HCT116 (cell line): ENCODE data around the gene TRIM67. TPM values are rescaled to one million over a fixed set of nuclear protein-coding genes. Genes with fewer than 3 reads are reported as not detected.

ENCODE experiments used
- ATAC-seq: fragments of 200-7000 bp; cut with Tn5 transposase; 2 replicates; pipeline ENCODE4 v1.9.1; 2020; ENCODE audit warnings: mild to moderate bottlenecking, moderate library complexity
- BruUV-seq: library from RNA; stranded (reverse); fragments of 400-500 nt; replicated peaks from 2 replicates; lab custom pipeline; 2021; lab: Mats Ljungman, UMichigan
- CTCF ChIA-PET: fragments of 300-600 bp; sonication (Branson Sonifier 250); formaldehyde crosslinking; loops from one replicate; lab custom pipeline; 2021; ENCODE audit warnings: antibody characterized with exemption; lab: Charles Lee
- POLR2A ChIA-PET: fragments of 300-600, 350-600 bp; sonication (Branson Sonifier 250); formaldehyde crosslinking; loops from one replicate; lab custom pipeline; 2021; ENCODE audit warnings: antibody characterized with exemption; lab: Charles Lee
- RAD21 ChIA-PET, 2 experiments: fragments of 300-600 bp; sonication (Branson Sonifier 250); formaldehyde crosslinking; loops; one replicate each; lab custom pipeline; 2023; ENCODE audit warnings: low total read pairs in 2 of 2; ENCODE audit not compliant: uncharacterized antibody in 2 of 2, unreplicated experiment in 2 of 2, low non-redundant PET in 1 of 2; lab: Charles Lee
- DNase-seq: peaks from one replicate; pipeline ENCODE4 v3.0.0-alpha.2; 2010; ENCODE audit warnings: low read depth, low spot score
- H2AFZ ChIP-seq: fragments of 200-600 bp; shearing (Covaris generic), sonication (generic); 2 replicates; pipeline ENCODE4 v1.6.1; 2017; ENCODE audit warnings: low read depth, mixed run types, mixed read lengths, antibody characterized with exemption, low read length; ENCODE audit not compliant: poor library complexity, severe bottlenecking
- H3K27ac ChIP-seq: 2 replicates; pipeline ENCODE4 v1.5.1; 2012; ENCODE audit warnings: low read depth, low read length
- H3K27me3 ChIP-seq: fragments of 200-600 bp; sonication (generic); 2 replicates; pipeline ENCODE4 v1.6.1; 2016; ENCODE audit warnings: mixed run types, low read length, mixed read lengths; ENCODE audit not compliant: insufficient read depth
- H3K36me3 ChIP-seq, 2 experiments: fragments of 200-500 bp in 1 of 2; fragments of 200-600 bp in 1 of 2; sonication (Bioruptor generic) in 1 of 2; sonication (generic) in 1 of 2; 2 replicates each; pipeline versions ENCODE4 v1.5.1 to v1.6.1; 2014 to 2016; ENCODE audit warnings: low read length in 2 of 2, inconsistent platforms in 1 of 2, mixed read lengths in 1 of 2, mixed run types in 1 of 2; ENCODE audit not compliant: insufficient read depth in 2 of 2, control insufficient read depth in 1 of 2
- H3K4me1 ChIP-seq, 2 experiments: fragments of 200-600 bp in 1 of 2; sonication (generic) in 1 of 2; 2 replicates each; pipeline versions ENCODE4 v1.5.1 to v1.6.1; 2012 to 2017; ENCODE audit warnings: low read length in 2 of 2, inconsistent platforms in 1 of 2, mild to moderate bottlenecking in 1 of 2, mixed read lengths in 1 of 2, mixed run types in 1 of 2, moderate library complexity in 1 of 2; ENCODE audit not compliant: insufficient read depth in 2 of 2, control insufficient read depth in 1 of 2
- H3K4me2 ChIP-seq: fragments of 200-600 bp; sonication (generic); 2 replicates; pipeline ENCODE4 v1.6.1; 2017; ENCODE audit warnings: mixed run types, low read length, mixed read lengths
- H3K4me3 ChIP-seq, 2 experiments: fragments of 200-600 bp in 1 of 2; sonication (generic) in 1 of 2; replicated peaks in 1 of 2; 2 replicates each; pipeline ENCODE4 v1.5.1; 2011 to 2016; ENCODE audit warnings: low read length in 2 of 2, control low read depth in 1 of 2, low read depth in 1 of 2, mild to moderate bottlenecking in 1 of 2, mixed read lengths in 1 of 2, mixed run types in 1 of 2
- H3K79me2 ChIP-seq: fragments of 200-600 bp; sonication (generic); 2 replicates; pipeline ENCODE4 v1.6.1; 2017; ENCODE audit warnings: mild to moderate bottlenecking, mixed run types, low read length, moderate library complexity, mixed read lengths; ENCODE audit not compliant: insufficient read depth
- H3K9ac ChIP-seq: fragments of 200-600 bp; sonication (generic); 2 replicates; pipeline ENCODE4 v1.6.1; 2016; ENCODE audit warnings: low read length, mixed read lengths
- H3K9me2 ChIP-seq: fragments of 200-600 bp; sonication (generic), shearing (Covaris generic); 2 replicates; pipeline ENCODE4 v1.6.1; 2017; ENCODE audit warnings: mixed run types, mild to moderate bottlenecking, moderate library complexity; ENCODE audit not compliant: insufficient read depth
- H3K9me3 ChIP-seq, 2 experiments: fragments of 200-500 bp in 1 of 2; fragments of 200-600 bp in 1 of 2; sonication (Bioruptor generic) in 1 of 2; sonication (generic) in 1 of 2; 2 replicates each; pipeline ENCODE4 v1.6.1; 2014 to 2017; ENCODE audit warnings: low read length in 2 of 2, mixed read lengths in 2 of 2, inconsistent platforms in 1 of 2, low read depth in 1 of 2, mild to moderate bottlenecking in 1 of 2, mixed run types in 1 of 2, moderate library complexity in 1 of 2; ENCODE audit not compliant: control insufficient read depth in 1 of 2, insufficient read depth in 1 of 2
- H4K20me1 ChIP-seq: fragments of 200-600 bp; sonication (generic), shearing (Covaris generic); 2 replicates; pipeline ENCODE4 v1.6.1; 2017; ENCODE audit warnings: mixed run types, mild to moderate bottlenecking, moderate library complexity; ENCODE audit not compliant: insufficient read depth
- ATF3 ChIP-seq: IDR thresholded peaks from 2 replicates; pipeline ENCODE4 v1.6.1; 2012
- CBX3 ChIP-seq: IDR thresholded peaks from 2 replicates; pipeline ENCODE4 v1.6.1; 2012; ENCODE audit warnings: low read depth
- CEBPB ChIP-seq: IDR thresholded peaks from 2 replicates; pipeline ENCODE4 v1.6.1; 2012; ENCODE audit warnings: low read depth
- EZH2phosphoT487 ChIP-seq: fragments of 200-600 bp; IDR thresholded peaks from 2 replicates; pipeline ENCODE4 v1.6.1; 2018; ENCODE audit warnings: antibody characterized with exemption, borderline replicate concordance
- FOSL1 ChIP-seq: IDR thresholded peaks from 2 replicates; pipeline ENCODE4 v1.6.1; 2012; ENCODE audit warnings: low read depth
- JUND ChIP-seq: IDR thresholded peaks from 2 replicates; pipeline ENCODE4 v1.6.1; 2012
- POLR2A ChIP-seq: IDR thresholded peaks from 2 replicates; pipeline ENCODE4 v1.7.0; 2011; ENCODE audit warnings: borderline replicate concordance; ENCODE audit not compliant: insufficient read depth, insufficient read length; ENCODE audit errors: extremely low read depth
- POLR2AphosphoS5 ChIP-seq: IDR thresholded peaks from 2 replicates; pipeline ENCODE4 v1.6.1; 2011; ENCODE audit warnings: mild to moderate bottlenecking, low read depth, low read length, moderate library complexity
- SIN3A ChIP-seq: IDR thresholded peaks from 2 replicates; pipeline ENCODE4 v1.6.1; 2012; ENCODE audit warnings: low read depth
- SRF ChIP-seq: IDR thresholded peaks from 2 replicates; pipeline ENCODE4 v1.6.1; 2012; ENCODE audit warnings: low read depth
- TCF7L2 ChIP-seq: IDR thresholded peaks from 2 replicates; pipeline ENCODE4 v1.7.0; 2011; ENCODE audit warnings: borderline replicate concordance, inconsistent platforms; ENCODE audit not compliant: insufficient read depth, insufficient read length; ENCODE audit errors: extremely low read depth
- YY1 ChIP-seq: IDR thresholded peaks from 2 replicates; pipeline ENCODE4 v1.6.1; 2011; ENCODE audit warnings: low read length, low read depth, moderate library complexity, mild to moderate bottlenecking; ENCODE audit not compliant: insufficient replicate concordance; ENCODE audit errors: extremely low read depth
- ZFX ChIP-seq: fragments of 450-650 bp; IDR thresholded peaks from 2 replicates; pipeline ENCODE4 v1.6.1; 2017
- ZNF274 ChIP-seq: fragments of 200-500 bp; sonication (Bioruptor generic); IDR thresholded peaks from 2 replicates; pipeline ENCODE4 v1.6.1; 2014; ENCODE audit warnings: mild to moderate bottlenecking, low read depth, low read length, inconsistent platforms
- intact Hi-C: fragments of 100-400 bp; cut with micrococcal nuclease; formaldehyde crosslinking; loops from 2 replicates; pipeline ENCODE4 v1.10.0; 2022
- total RNA-seq: library from RNA; stranded (reverse); gene quantifications from one replicate; pipeline ENCODE4 v1.2.1, GENCODE V29; 2021; ENCODE audit not compliant: unreplicated experiment
- TF ChIP-seq, protein P1 (sequence below): IDR thresholded peaks from 2 replicates; pipeline ENCODE4 v1.6.1; 2011; ENCODE audit warnings: mild to moderate bottlenecking, low read length, moderate library complexity; ENCODE audit not compliant: insufficient replicate concordance; ENCODE audit errors: extremely low read depth
- TF ChIP-seq, protein P2 (sequence below): IDR thresholded peaks from 2 replicates; pipeline ENCODE4 v1.6.1; 2012; ENCODE audit warnings: low read depth
- TF ChIP-seq, protein P3 (sequence below): IDR thresholded peaks from 2 replicates; pipeline ENCODE4 v1.6.1; 2012

TRIM67 gene
- total RNA-seq, 1 experiment from 2014 or later, result 0.02 TPM

DNA sequence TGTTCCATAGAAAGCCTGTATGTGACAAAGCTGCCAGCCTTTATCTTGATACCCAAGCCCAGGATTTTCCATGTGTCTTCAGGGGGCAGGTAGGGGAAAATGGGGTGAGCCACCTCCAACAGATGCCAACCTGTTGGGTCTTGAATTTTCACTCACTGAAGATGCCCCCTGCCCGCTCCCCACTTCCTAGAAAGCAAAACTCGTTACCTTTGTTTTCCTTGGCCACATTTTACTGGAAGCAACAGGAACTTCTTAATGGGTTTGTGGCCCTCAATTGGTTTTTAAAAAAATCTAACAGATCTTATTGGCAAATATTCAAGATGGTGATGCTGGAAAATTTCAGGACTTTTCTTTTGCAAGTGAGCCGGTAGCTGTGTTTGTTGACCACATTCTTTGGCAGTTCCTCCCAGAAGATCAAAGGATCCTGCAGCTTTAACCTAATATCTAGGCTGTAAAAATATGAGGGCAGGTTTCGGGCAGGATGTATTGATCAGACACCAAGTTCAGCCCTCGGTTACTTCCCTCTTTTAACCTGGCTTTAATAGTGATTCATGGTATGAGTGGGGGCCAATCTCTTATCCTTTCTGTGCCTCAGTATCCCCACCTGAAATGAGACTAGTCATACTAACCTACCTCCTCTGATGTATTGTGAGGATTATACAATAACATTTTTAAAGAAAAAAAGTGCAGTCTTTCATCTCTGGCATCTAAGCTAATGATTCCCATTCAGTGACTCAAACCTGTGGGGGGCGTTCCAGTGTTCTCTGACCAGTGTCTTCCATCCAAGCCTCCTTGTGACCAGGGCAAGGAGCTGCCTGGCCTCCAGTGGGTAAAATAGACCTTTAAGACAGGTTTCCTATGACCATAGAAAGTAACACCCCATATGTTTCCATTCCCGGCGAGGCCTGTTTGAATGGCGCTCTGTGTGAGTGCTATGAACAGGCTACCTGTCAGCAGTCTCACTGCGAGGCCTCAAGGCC is 57.9 kb downstream of the TRIM67 start:
- Histone ChIP-seq H3K9ac (no peak overlapping the region), H3K9me3 (no peaks in the 10 kb centered on the region), H3K4me2 (peak overlapping the region; percentile 34), H3K4me1 (peaks cover 32% of the 10 kb centered on the region in 2 experiments; a peak in 3 of 4 replicates), H3K36me3 (peaks cover 0 to 9% of the 10 kb centered on the region in 2 experiments; a peak in 3 of 4 replicates), H3K9me2 (no peaks in the 10 kb centered on the region), H3K27me3 (no peaks in the 10 kb centered on the region), H3K79me2 (no peaks in the 10 kb centered on the region), H3K27ac (peak overlapping the region; percentile 44), H2AFZ (no peak overlapping the region), H4K20me1 (no peaks in the 10 kb centered on the region), H3K4me3 (no peak overlapping the region)
- intact Hi-C loops, result no loop called here
- TF ChIP-seq CEBPB (no peak), CBX3 (no peak), EZH2phosphoT487 (no peak), POLR2AphosphoS5 (no peak), JUND (no peak), SIN3A (no peak), ATF3 (no peak), ZNF274 (no peak), YY1 (no peak), FOSL1 (no peak), ZFX (no peak), TCF7L2 (no peak), POLR2A (no peak), SRF (no peak)
- TF ChIP-seq, protein P1, sequence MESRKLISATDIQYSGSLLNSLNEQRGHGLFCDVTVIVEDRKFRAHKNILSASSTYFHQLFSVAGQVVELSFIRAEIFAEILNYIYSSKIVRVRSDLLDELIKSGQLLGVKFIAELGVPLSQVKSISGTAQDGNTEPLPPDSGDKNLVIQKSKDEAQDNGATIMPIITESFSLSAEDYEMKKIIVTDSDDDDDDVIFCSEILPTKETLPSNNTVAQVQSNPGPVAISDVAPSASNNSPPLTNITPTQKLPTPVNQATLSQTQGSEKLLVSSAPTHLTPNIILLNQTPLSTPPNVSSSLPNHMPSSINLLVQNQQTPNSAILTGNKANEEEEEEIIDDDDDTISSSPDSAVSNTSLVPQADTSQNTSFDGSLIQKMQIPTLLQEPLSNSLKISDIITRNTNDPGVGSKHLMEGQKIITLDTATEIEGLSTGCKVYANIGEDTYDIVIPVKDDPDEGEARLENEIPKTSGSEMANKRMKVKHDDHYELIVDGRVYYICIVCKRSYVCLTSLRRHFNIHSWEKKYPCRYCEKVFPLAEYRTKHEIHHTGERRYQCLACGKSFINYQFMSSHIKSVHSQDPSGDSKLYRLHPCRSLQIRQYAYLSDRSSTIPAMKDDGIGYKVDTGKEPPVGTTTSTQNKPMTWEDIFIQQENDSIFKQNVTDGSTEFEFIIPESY, result no peak
- TF ChIP-seq, protein P2, sequence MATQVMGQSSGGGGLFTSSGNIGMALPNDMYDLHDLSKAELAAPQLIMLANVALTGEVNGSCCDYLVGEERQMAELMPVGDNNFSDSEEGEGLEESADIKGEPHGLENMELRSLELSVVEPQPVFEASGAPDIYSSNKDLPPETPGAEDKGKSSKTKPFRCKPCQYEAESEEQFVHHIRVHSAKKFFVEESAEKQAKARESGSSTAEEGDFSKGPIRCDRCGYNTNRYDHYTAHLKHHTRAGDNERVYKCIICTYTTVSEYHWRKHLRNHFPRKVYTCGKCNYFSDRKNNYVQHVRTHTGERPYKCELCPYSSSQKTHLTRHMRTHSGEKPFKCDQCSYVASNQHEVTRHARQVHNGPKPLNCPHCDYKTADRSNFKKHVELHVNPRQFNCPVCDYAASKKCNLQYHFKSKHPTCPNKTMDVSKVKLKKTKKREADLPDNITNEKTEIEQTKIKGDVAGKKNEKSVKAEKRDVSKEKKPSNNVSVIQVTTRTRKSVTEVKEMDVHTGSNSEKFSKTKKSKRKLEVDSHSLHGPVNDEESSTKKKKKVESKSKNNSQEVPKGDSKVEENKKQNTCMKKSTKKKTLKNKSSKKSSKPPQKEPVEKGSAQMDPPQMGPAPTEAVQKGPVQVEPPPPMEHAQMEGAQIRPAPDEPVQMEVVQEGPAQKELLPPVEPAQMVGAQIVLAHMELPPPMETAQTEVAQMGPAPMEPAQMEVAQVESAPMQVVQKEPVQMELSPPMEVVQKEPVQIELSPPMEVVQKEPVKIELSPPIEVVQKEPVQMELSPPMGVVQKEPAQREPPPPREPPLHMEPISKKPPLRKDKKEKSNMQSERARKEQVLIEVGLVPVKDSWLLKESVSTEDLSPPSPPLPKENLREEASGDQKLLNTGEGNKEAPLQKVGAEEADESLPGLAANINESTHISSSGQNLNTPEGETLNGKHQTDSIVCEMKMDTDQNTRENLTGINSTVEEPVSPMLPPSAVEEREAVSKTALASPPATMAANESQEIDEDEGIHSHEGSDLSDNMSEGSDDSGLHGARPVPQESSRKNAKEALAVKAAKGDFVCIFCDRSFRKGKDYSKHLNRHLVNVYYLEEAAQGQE, result no peak
- TF ChIP-seq, protein P3, sequence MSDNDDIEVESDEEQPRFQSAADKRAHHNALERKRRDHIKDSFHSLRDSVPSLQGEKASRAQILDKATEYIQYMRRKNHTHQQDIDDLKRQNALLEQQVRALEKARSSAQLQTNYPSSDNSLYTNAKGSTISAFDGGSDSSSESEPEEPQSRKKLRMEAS, result no peak
- no TSS peak for BruUV-seq
- peak; percentile 25 for ATAC-seq
- CTCF ChIA-PET, result no interaction called here
- POLR2A ChIA-PET, result no interaction called here
- RAD21 ChIA-PET, result no interaction called here
- DNase-seq, result no peak
